Measurements from ENCODE around the gene CRISP2.
"Not testable (repeated sequence)": the region's sequence is repeated elsewhere in the genome, so short reads cannot be mapped to it uniquely, and the experiment has no call there.

CRISP2 gene

GRCh38 chr6:49713346-49713745 is at the start of gene CRISP2:
Gene CRISP2 (minus strand): TSS chr6:49713543. CDS start chr6:49709196, 4,347 bp downstream.
- no peak for DNase-seq

GRCh38 chr6:49744259-49744658 is 30.9 kb upstream of the CRISP2 start, which contains the start of gene CRISP3:
Gene CRISP3 (minus strand): TSS chr6:49744388. CDS start chr6:49744367, 21 bp downstream.
- no peak for DNase-seq

GRCh38 chr6:49743429-49743828 is 30.1 kb upstream of the CRISP2 start:
- DNase-seq, result no peak

- no peak for DNase-seq
These were observed 26.1 kb upstream of the CRISP2 start for GRCh38 chr6:49739423-49739822.

- DNase-seq, result no peak
These were observed 22.7 kb upstream of the CRISP2 start for GRCh38 chr6:49736017-49736508.

- DNase-seq, result no peak
These were observed 20.3 kb upstream of the CRISP2 start for GRCh38 chr6:49733680-49734079.

GRCh38 chr6:49732781-49733180 is 19.4 kb upstream of the CRISP2 start:
- DNase-seq, result no peak

- no peak for DNase-seq
These were observed 16.9 kb upstream of the CRISP2 start for GRCh38 chr6:49730251-49730650.

- not testable (repeated sequence) for DNase-seq
These were observed 10.6 kb upstream of the CRISP2 start for GRCh38 chr6:49723917-49724316.

- DNase-seq, result no peak
These were observed 8.0 kb upstream of the CRISP2 start for GRCh38 chr6:49721297-49721696.

GRCh38 chr6:49720372-49720771 is 7.0 kb upstream of the CRISP2 start:
- DNase-seq, result no peak

- DNase-seq, result no peak
These were observed 14.9 kb downstream of the CRISP2 start for GRCh38 chr6:49698478-49698877.

- DNase-seq, result no peak
These were observed 19.8 kb downstream of the CRISP2 start for GRCh38 chr6:49693512-49693911.

GRCh38 chr6:49692534-49692933 is 20.8 kb downstream of the CRISP2 start:
- DNase-seq, result no peak

- DNase-seq, result no peak
These were observed 36.6 kb downstream of the CRISP2 start for GRCh38 chr6:49676671-49677281.

GRCh38 chr6:49675816-49676215 is 37.5 kb downstream of the CRISP2 start:
- no peak for DNase-seq

GRCh38 chr6:49668083-49668511 is 45.2 kb downstream of the CRISP2 start:
- no peak for DNase-seq

GRCh38 chr6:49666930-49667757 is 46.2 kb downstream of the CRISP2 start:
- no peak for DNase-seq

GRCh38 chr6:49666480-49666879 is 46.9 kb downstream of the CRISP2 start:
- DNase-seq, result no peak

GRCh38 chr6:49664817-49665216 is 48.5 kb downstream of the CRISP2 start:
- no peak for DNase-seq

- DNase-seq, result not testable (repeated sequence)
These were observed 49.3 kb downstream of the CRISP2 start for GRCh38 chr6:49664054-49664453.

GRCh38 chr6:49662892-49663261 is 50.5 kb downstream of the CRISP2 start:
- DNase-seq, result no peak

GRCh38 chr6:49662231-49662891 is 51.0 kb downstream of the CRISP2 start:
- no peak for DNase-seq

GRCh38 chr6:49653942-49654341 is 59.4 kb downstream of the CRISP2 start:
- DNase-seq, result no peak
